HG03175 (cell line): Measurements from ENCODE around the gene HAPLN1.
"Not testable (repeated sequence)": the region's sequence is repeated elsewhere in the genome, so short reads cannot be mapped to it uniquely, and the experiment has no call there.

Experiments
- ATAC-seq: cut with Tn5 transposase; IDR thresholded peaks from one replicate; pipeline ENCODE4 v1.9.1; 2021; ENCODE audit warnings: mild to moderate bottlenecking, moderate library complexity; ENCODE audit not compliant: unreplicated experiment

The HAPLN1 gene

DNA sequence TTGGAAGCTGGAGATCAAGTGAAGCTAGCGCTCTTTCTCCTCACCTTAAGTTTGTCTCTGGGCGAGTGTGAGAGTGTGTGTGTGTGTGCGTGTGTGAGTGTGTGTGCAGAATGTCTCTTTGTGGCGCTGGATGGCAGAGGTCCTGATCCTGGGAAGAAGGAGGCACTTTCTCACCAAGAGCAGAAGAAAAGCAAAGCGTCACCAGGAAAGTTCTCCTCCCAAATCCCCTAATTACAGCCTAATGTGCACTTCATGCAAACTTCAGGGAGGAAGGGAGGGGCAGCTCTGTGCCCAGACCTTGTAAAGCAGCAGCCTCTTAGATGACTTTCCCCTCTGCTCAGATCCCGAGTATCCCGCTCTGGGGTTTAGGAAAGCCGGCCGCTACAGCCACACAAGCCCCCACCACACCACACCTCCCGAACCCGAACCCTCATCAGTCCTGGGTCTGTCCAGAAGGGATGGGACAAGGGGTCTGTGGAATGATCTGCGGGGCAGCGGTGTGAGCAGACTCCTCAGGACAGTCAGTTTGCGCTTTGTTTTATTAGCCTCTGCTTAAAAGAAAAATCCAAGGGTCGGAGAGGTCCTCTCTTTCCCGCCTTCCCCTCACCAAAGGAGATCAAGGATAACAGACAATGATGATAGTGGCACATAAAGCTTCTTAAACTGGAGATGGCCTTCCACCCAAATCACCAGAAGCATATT lies at the start of gene HAPLN1:
Gene HAPLN1 (minus strand): TSS at position 20 of the 702 bp plus-strand sequence. CDS start 47,332 bp downstream, outside the sequence.
- ATAC-seq: no peak

DNA sequence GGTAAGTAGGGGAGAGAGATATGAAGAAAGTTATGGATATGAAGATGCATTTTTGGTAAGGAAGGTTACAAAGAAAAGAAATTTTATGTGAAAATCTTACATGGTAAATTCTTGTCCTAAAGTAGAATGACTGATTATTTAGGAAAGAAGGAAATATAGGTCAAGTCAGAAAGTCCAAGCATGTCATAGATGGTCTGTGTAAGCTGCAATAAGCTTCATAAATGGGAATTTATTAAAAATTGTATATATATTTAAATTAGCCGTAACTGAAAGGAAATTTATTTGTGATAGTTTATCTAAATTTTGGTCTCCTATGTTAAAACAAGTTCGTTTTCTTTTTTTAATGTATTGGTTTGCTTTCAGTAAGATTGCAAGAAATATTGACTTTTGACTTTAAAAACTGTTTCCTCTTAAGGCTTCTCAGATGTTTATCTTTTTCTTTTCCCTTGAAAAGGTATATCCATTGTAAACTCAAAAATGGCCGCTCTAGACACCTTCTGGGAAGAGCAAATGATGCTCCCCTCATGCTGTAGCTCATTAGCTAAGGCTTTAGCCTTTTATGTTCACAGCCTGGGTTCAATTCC lies 46.8 kb upstream of the HAPLN1 start:
- no peak for ATAC-seq

DNA sequence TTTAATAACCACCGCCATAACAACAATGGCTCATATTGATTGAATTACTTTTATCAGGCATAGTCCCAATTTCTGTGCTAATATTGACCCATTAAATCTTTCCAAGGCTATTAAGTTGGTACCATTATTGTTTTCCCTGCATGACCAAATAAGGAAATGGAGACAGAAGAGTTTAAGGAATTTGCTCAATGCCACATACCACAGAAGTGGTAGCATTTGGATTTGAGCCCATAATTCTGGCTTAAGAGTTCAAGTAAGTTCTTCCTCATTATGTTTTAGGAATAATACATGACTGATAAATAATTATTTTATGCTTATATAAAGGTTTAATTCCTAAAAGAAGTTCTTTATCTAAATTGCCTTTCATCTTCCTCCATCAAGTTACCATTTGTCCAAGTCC lies 43.4 kb upstream of the HAPLN1 start:
- no peak for ATAC-seq

DNA sequence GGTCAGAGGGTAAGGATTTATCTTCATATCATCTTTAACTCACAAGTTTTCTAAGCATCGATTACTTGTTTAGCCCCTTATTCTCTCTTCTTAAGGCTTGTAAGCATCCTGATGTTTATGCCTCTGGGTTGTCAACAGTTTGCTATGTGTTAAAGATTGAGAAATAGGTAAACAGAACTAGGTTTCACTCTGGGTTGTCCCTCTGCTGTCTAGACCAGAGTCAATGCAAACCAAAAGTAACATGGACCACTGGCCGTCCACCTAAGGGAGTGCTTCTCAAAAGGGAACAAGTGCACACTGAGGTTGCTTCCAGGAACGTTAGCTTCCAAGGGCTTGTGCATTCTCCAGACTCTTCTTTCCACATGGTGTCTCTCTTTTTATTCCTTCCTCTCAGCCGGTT lies 39.9 kb upstream of the HAPLN1 start:
- ATAC-seq: no peak

DNA sequence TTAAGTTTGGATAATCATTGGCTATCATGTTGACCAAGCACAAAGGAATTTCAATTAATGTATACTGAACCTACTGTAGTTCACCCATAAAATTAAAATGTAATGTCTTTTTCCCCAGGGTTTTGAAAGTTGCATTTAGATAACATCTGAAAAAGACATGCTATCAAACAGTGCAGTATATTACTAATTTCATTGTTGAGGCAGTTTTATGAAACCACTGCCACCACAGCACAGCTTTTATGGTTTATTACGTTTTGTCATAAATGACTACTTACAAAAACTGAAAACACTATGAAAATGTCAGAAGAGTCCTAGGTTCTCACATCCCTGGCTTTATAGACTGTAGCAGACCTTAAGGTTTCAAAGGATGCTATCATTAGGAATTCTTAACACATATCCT lies 32.0 kb upstream of the HAPLN1 start:
- no peak for ATAC-seq

DNA sequence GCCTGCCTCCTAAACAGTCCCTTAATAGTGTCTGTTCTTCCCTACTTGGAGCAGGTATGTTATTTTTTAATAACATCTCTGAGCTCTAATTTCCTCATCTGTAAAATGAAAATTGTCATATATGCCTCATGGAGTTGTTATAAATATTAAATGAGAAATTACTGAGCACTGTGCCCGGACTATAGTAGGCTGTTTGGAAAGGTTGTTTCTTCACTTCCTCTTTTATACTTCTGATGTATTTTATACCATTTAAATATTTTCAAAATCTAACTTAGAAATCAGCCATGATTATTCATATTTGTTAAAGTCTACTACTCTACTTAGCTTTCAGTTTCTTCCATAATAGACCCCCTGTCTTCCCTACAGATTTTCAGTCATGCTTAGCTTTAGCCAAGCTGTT lies 30.5 kb upstream of the HAPLN1 start:
- no peak for ATAC-seq

DNA sequence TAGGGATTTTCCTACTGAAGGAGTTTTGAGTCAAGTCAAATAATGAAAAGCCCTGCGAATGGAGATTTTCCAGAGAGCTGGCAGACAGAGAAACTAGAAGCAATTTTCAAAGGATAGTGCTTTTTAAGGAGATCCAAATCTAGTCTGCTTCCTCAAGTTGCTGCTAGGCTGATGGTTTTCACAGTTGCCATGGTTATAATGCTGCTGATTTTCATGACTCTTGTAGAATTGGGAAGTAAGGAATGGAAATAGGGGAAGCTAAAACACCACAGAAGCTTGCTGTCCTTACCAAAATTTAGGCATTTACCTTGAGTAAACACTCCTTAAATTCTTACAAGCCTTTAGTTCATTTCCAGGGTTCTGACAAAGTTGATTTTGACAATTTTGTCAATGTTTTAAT lies 30.1 kb upstream of the HAPLN1 start:
- no peak for ATAC-seq

DNA sequence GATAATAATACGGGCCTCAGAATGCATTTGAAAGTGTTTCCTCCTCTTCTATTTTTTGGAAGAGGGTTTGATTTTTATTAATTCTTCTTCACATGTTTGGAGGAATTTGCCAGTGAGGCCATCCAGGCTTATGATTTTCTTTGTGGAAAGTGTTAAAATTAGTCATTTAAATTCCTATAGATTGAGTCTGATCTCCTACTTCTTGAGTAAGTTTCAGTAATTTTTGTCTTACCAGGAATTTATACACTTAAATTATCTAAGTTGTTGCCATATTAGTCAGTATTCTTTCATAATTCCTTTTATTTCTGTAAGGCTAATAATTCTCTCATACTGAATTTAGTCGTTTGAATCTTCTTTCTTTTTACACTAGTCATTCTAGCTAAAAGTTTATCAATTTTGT lies 25.2 kb upstream of the HAPLN1 start:
- ATAC-seq: no peak

DNA sequence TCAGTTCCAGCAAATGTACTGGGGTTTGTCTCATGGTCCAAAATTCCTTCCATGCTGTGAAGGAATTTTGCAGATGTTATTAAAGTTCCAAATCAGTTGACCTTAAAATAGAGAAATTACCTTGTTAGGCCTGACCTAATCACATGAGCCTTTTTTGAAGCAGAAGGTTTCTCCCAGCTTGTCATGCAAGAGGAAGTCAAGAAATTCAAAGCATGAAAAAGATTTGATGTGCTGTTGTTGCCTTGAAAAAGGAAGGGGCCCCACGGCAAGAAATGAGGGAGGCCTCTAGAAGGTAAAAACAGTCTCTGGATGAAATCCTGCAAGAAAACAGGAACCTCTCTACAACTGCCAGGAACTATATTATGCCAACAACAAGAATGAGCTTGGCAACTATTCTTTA lies 24.2 kb upstream of the HAPLN1 start:
- no peak for ATAC-seq

DNA sequence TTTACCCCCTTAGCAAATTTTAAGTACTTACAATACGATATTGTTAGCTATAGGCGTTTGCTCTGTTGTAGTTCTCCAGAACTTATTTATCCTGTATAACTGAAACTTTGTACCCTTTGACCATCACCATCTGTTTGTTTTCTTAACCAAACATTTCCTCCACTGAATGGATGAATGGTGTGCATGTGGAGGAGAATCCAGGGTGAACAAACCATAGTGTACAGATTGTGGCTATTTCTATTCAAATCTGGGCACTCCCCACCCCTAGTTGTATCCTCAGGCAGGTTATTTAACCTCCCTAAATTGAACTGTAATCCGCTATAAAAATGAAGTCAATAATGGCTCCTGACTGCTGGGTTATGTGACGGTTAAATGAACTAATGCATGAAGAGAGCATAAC lies 21.4 kb upstream of the HAPLN1 start:
- ATAC-seq: no peak

DNA sequence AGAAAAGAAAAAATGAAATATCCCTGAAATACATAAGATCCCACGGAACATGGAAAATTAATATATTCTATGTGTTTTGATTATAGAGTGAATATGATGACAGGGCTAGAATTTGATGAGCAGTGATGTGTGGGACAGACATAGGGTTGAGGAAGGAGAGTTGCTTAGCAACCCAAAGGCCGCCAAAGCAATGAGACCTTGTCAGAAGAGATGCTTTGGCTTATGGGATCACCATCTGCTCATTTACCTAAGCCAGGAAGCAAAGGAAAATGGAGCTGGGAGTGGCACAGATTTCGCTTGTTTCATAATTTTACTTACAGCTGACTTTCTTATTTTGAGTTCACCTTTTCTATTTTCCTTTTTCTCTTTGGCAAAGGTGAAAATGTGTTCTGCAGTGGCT lies 20.9 kb upstream of the HAPLN1 start:
- ATAC-seq: no peak

DNA sequence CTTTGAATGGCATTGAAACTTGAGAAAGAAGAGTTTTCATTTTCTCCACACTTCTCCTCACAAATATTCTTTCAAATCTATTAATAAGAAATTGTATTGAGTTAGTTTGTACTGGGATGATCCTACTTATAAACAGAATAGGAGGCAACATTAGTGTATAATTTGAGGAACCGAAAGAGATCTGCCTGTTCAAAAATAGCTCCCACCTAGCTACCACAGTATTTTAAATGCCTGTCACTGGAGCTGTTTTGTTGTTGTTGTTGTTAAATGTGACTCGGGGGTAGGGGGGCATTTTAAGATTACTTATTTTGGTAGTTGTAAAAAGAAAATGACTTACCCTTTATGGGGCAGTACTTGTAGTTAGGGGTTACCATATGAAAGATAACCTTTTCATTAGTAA lies 20.1 kb upstream of the HAPLN1 start:
- ATAC-seq: peak; percentile 89

DNA sequence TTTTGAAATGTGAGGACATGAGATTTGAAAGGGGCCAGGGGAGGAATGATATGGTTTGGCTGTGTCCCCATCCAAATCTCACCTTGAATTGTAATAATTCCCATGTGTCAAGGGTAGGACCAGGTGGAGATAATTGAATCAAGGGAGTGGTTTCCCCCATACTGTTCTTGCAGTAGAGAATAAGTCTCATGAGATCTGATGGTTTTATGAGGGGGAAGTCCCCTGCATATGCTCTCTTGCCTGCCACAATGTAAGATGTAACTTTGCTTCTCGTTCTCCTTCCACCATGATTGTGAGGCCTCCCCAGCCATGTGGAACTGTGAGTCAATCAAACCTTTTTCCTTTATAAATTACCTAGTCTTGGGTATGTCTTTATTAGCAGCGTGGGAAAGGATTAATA lies 15.5 kb upstream of the HAPLN1 start:
- ATAC-seq: not testable (repeated sequence)

DNA sequence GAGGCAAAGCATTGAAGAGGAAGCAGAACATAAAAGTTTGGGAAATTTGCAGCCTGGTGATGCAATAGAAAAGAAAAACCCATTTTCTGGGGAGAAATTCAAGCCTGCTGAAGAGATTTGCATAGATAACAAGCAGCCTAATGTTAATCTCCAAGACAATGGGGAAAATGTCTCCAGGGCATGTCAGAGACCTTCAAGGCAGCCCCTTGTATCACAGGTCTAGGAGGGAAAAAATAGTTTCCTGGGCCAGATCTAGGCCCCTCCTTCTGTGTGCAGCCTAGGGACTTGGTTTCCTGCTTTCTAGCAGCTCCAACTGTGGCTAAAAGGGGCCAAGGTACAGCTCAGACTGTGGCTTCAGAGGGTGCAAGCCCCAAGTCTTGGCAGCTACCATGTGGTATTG lies 14.4 kb upstream of the HAPLN1 start:
- not testable (repeated sequence) for ATAC-seq

DNA sequence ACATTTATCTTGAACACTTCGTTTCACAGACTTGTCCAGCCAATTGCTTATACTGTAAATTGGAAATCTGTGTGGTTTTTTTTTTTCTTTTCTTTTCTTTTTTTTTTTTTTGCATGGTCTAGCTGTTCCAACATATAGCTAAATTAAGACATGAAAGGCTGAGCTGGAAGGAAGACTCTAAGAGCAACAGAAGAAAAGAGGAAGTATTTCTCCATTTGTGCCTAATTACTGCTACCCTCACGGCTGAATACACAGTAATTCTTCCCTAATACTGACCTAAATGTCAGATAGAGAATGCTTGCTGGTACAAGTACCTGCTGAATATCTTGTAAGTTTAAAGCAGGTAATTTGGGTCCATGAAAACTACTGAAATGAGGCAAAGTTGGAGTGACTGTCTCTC lies 11.0 kb upstream of the HAPLN1 start:
- ATAC-seq: no peak

DNA sequence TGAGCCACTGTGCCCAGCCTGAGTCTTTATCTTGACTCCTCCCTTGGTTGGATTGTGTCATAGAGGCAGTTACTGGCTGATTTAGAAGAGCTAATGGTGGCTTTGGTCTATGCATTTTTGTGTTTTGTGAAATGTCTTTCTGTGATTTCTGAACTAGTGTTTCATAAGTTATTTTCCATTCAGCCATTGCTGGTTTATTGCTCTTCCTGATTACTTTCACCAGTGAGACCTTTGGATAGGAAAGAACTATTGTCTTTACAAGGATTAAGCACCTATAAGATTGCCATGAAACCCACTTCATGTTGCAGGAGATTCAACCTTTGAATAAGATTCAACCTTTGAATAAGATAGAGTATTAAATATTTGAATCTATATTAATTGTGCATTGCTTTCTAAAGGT lies 8.7 kb upstream of the HAPLN1 start:
- no peak for ATAC-seq

DNA sequence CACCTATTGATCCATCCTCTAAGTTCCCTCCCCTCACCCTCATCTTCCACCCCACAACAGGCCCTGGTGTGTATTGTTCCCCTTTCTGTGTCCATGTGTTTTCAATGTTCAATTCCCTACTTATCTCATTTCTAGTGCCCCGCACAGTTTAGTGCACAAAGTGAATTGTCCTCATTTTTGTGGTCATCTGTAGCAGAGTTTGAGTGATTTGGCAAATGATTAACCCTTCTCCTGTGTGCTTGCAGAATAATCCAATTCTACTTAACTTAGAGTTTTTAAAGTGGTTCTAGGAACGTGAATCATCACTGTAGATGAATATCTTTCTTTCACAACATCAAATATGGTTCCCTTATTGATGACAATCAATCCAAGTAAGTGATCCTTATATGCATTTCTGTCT lies 6.3 kb upstream of the HAPLN1 start:
- ATAC-seq: no peak

DNA sequence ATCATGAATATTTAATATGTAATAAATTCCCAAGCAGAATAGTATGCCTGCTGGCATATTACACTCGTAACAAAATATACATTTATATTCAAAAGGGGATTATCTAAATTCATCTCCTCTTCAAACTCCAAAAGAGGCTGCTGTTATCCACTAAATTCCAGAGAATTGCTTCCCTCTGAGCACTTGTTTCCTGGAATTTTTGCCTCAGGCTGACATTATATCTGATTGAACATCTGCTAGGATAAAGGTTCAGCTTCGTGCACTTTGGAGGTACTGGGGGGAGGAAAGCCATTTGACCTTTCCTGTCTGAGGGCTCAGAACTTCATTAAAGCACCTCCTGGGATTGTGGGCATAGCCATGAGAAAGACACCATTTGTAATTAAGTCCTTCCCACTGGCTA lies 4.3 kb upstream of the HAPLN1 start:
- no peak for ATAC-seq

DNA sequence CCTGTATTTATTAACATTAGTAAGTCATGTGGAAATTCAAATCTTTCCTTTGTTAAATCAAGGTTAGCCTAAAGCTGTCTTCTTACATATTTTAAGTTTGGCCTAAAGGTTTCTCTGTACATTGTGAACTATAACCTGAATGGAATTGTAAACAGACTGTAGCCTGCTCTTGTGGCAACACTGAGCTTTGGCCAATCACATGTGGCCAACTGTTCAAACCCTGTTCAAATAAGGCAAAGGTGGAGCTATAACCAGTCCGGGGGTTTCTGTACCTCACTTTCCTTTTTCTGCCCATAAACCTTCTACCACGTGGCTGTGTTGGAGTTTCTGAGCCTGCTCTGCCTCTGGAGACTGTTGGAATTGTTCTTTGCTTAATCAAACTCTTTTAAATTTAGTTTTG lies 3.3 kb upstream of the HAPLN1 start:
- no peak for ATAC-seq

DNA sequence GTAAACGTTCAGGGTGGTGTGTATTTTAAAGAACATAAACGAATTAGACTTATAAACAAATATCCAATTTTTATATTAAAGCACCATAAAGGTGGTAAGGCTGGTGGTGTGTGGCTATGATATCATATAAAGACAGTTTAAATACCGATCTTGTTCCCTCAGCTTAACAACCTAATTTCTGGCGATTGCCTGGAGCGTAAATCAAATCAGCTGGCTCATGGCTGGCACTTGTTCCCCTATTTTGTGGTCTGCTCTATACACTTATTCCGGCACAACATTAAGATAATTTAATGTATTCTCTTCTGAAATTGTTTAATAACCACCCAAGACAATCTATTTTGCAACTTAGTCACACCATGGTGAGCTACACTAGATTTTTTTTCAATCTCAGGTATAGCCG lies 2.4 kb upstream of the HAPLN1 start:
- no peak for ATAC-seq

DNA sequence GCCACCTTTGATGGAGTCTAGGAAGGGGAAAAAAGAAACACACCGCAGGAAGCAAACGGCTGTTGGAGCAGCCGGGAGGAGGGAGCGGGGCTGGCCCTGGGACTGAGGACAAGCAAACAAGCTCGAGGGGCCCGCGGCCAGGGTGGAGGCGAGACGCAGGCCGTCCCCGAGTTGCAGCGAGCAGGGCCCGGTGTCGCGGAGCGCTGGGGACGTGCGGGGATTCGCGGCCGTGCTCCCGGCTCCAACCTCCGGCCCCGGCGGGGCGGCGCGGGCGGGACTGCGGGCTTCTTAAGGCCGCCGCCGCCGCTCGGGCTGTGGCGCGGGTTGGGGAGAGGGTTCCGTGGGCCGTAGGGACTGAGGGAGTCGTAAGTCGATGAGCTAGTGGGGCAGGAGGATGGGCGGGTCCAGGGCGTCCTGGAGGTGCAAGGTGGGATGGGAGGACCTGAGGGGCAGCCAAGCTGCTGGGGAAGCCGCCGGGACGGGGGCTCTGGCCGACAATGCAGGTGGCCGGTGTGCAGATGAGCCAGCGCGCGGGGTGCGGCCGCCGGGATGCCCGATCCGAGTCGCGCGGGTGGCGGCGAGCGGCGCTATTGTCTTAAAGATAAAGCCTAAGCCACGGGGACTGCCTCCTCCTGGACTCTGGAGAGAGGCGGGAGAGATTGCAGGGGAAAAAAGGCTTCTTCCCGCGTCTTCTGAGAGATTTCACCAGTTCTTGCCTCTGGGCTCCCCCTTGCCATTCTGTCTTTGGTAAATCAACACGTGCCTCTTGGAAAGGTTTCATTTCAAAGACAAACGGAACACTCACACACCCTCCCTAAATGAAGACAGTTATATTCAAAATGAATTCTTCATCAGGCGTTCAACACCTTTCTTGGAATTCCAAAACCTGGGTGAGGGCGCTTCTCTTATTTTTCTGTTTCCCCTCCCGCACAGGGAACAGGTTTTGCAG lies 1.6 kb upstream of the HAPLN1 start:
- ATAC-seq: peak; percentile 58

DNA sequence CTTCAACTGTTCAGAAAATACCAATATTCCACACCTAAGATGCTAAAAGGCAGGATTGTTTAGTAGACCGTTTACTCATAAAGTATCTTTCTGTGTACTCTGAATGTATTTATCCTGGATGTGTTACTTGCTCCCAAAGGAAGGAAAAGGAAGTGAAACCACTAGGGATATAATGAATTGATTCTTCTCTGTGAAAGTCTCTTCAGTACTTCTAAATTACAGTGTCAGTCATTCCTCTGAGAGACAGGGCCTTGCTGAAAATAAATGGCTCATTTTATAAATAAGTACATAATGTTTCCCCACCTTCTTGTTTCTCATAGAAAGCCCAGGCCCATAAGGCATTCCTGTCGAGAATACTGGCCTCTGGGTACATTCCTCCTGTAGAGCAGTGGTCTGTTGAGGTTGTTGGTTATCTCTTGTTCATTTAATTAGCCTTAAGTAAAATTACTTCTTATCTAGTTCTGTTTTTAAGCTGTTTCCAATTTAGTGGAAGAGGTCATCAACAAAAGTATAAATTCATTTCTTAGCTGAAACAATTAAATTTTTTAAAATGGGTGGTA lies 1.6 kb downstream of the HAPLN1 start:
- no peak for ATAC-seq
